NT2/D1 (cell line): ENCODE measurements around the gene TASOR.

Experiments used
- SUZ12 ChIP-seq: IDR thresholded peaks from 2 replicates; pipeline ENCODE4 v1.6.1; 2011; ENCODE audit not compliant: insufficient read length, insufficient read depth; ENCODE audit errors: extremely low read depth
- YY1 ChIP-seq: IDR thresholded peaks from 2 replicates; pipeline ENCODE4 v1.6.1; 2011; ENCODE audit not compliant: insufficient read length, insufficient read depth
- ZNF274 ChIP-seq: IDR thresholded peaks from 2 replicates; pipeline ENCODE4 v1.6.1; 2011; ENCODE audit warnings: mild to moderate bottlenecking, low read depth, low read length

DNA sequence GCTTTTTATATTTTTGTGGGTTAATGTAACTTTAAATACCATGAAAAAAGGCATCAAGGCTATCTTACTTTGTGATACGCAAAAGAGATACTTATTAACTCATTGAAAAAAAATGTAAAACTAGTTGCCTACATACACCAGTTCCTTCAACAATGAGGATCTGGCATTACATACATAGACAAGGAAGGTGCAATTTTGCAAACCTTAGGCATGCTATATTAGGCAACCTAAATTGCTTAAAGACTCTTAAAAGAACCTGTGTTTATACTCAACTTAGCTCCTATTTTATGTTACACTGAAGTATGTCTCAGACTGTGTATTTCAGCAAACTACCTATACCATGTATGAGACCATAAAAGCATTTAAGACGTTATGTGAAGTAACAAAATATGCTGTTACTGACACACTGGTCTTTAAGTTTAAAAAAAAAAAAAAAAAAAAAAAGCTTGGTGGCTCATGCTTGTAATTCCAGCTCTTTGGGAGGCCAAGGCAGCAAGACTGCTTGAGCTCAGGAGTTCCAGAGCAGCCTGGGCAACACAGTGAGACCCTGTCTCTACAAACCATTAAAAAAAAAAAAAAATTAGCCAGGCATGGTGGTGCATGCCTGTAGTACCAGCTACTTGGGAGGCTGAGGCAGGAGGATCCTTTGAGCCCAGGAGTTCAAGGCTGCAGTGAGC is 9.1 kb downstream of the TASOR start:
- TF ChIP-seq YY1 (no peak), ZNF274 (no peak), SUZ12 (no peak)
